Measurements from ENCODE around the gene APEX1. TPM values are rescaled to one million over a fixed set of nuclear protein-coding genes. Genes with fewer than 3 reads are reported as not detected.
A peak's percentile ranks its signal among the peaks of the same experiment; 100 is the strongest.

APEX1 gene
- total RNA-seq, result 10 to 100 TPM; 45.9 to 85.6 TPM

DNA sequence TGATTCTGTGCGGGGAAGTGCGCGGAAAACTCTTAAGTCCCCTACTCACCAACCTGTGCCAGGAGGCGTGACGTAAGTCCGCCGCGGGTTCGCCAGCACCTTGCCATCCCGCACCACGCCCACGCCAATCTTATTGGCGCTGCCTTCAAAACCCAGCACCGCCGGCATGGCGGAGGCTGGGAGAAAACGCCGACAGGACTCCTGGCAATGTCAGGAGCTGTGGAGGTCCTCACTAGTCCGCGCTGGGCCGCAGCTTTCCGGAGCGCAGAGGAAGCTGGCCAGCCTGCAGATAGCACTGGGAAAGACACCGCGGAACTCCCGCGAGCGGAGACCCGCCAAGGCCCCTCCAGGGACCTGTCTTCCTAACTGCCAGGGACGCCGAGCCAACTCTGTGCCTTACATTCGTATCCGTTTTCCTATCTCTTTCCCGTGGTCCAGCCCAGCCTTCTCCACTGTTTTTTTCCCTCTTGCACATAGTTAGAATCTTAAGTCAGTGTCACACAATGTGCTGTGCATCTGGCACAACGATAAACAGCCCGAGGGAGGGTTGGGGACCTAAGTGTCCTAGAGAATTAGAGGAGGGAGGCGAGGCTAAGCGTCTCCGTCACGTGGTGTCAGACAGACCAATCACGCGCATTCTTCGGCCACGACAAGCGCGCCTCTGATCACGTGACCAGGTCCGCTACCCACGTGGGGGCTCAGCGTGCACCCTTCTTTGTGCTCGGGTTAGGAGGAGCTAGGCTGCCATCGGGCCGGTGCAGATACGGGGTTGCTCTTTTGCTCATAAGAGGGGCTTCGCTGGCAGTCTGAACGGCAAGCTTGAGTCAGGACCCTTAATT, at the start of gene APEX1, which contains the start of gene OSGEP:
Gene APEX1 (plus strand): TSS at position 711 of the 839 bp plus-strand sequence. CDS start 420 bp downstream, outside the sequence.
Gene OSGEP (minus strand): TSS at position 297 of the 839 bp plus-strand sequence. CDS start 129 bp downstream, at position 168.
- H3K4me1 ChIP-seq (ENCODE audit: control insufficient read depth in 1 of 2, low read depth in 2 of 2), result peaks cover 23 to 27% of the 10 kb centered on the region in 2 donors
- DNase-seq (ENCODE audit: low spot score) (peak; percentile 94), ATAC-seq (ENCODE audit: insufficient number of reproducible peaks, low FRiP score, low read depth) (peak; percentile 91)
- H3K27me3 ChIP-seq (replicated peaks; ENCODE audit: insufficient read depth), result no peaks in the 10 kb centered on the region
- peak within 1 kb of the TSS; percentile 87 to 91 for H3K27ac ChIP-seq
- no peaks in the 10 kb centered on the region for H3K9me3 ChIP-seq
- TF ChIP-seq, protein P1, sequence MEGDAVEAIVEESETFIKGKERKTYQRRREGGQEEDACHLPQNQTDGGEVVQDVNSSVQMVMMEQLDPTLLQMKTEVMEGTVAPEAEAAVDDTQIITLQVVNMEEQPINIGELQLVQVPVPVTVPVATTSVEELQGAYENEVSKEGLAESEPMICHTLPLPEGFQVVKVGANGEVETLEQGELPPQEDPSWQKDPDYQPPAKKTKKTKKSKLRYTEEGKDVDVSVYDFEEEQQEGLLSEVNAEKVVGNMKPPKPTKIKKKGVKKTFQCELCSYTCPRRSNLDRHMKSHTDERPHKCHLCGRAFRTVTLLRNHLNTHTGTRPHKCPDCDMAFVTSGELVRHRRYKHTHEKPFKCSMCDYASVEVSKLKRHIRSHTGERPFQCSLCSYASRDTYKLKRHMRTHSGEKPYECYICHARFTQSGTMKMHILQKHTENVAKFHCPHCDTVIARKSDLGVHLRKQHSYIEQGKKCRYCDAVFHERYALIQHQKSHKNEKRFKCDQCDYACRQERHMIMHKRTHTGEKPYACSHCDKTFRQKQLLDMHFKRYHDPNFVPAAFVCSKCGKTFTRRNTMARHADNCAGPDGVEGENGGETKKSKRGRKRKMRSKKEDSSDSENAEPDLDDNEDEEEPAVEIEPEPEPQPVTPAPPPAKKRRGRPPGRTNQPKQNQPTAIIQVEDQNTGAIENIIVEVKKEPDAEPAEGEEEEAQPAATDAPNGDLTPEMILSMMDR (IDR thresholded peaks at IDR 0.05), result no peak
- peaks cover 41% of the 10 kb centered on the region for H3K36me3 ChIP-seq
- H3K4me3 ChIP-seq, result peak within 1 kb of the TSS; percentile 88

DNA sequence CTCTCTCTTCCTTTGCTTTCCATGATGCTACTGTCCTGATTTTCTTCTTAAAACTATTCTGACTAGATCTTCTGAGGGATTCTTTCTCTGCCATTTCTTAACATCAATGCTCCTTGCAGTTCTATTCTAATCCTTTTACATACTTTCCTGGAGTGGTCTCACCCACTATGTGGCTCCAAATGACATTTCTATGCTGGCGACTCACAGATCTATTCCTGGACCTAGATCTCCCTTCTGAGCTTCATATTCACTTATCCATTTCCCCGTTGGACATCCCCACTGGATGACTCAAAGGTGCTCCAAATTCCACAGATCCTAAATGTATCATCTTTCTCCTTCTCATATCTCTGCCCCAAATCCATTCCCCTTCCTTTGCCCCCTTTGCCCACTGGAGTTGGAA, 45.8 kb upstream of the APEX1 start:
- TF ChIP-seq, protein P1 (IDR thresholded peaks at IDR 0.05), result no peak
- Histone ChIP-seq H3K27ac (no peak overlapping the region), H3K36me3 (peaks cover 41% of the 10 kb centered on the region), H3K4me3 (no peak overlapping the region), H3K4me1 (ENCODE audit: control insufficient read depth in 1 of 2, low read depth in 2 of 2) (peaks cover 9 to 17% of the 10 kb centered on the region in 2 donors), H3K27me3 (replicated peaks; ENCODE audit: insufficient read depth) (no peaks in the 10 kb centered on the region), H3K9me3 (no peaks in the 10 kb centered on the region)
- ATAC-seq (ENCODE audit: insufficient number of reproducible peaks, low FRiP score, low read depth) (no peak), DNase-seq (ENCODE audit: low spot score) (no peak)

DNA sequence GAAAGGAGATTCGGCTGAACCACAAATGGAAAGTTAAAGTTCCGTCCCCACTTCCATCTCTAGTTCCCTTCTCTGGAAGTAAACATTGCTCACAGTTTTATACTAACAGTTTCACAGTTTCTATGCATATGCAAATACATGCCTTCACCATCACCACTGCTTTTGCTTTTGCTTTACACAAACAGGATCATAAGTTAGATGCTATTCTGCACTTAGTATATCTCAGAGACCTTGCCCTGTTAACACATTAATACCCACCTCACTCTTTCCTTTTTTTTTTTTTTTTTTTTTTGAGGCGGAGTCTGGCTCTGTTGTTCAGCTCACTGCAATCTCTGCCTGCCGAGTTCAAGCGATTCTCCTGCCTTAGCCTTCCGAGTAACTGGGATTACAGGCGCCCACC, 42.6 kb upstream of the APEX1 start:
- Histone ChIP-seq H3K4me1 (ENCODE audit: control insufficient read depth in 1 of 2, low read depth in 2 of 2) (peaks cover 11 to 17% of the 10 kb centered on the region in 2 donors), H3K27ac (peak overlapping the region; percentile 96 to 97), H3K27me3 (replicated peaks; ENCODE audit: insufficient read depth) (no peaks in the 10 kb centered on the region), H3K4me3 (peak overlapping the region; percentile 91), H3K36me3 (peaks cover 10% of the 10 kb centered on the region), H3K9me3 (no peaks in the 10 kb centered on the region)
- DNase-seq (ENCODE audit: low spot score) (no peak), ATAC-seq (ENCODE audit: insufficient number of reproducible peaks, low FRiP score, low read depth) (no peak)
- TF ChIP-seq, protein P1 (IDR thresholded peaks at IDR 0.05), result no peak

DNA sequence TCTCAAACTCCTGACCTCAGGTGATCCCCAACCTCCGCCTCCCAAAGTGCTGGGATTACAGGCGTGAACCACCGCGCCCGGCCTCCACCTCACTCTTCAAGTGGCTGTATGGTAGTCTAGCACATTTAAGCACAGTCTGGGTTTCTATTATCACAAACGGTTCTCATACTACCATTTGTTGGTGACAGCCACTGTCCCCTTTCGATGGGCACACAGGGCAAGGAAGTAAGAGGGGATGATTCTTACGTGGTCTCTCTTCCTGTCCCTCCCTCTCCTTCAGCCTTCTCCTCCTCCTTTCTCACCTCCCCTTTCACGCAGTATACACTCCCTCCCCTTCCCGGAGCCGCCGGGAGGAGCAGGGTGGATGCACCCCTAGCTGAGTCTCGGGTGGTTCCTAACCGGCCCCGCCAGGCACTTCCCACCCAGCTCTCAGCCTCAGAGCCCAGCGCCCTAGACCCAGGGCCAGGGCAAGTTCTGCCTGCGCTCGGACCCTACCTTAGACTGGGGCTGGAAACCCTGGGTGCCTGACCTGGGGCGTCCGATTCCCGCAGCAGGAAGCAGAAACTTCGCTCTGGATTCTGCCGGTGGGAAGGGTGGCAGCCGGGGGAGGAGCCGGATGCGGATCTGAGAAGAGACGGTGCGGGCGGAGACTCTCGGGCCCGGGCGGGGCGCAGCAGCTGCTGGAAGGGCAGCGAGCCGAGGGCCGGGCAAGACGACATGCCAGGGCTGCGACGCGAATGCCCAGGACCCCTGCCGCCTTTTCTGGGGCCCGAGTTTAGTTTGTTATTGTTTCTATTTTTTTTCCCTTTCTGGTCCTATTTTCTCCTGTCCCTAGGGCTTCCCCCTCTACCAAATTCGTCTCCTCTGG, 41.9 kb upstream of the APEX1 start, which contains the start of gene TEP1:
Gene TEP1 (minus strand): TSS at position 626 of the 868 bp plus-strand sequence. CDS start 5,062 bp downstream, outside the sequence.
- Histone ChIP-seq H3K36me3 (peaks cover 3% of the 10 kb centered on the region), H3K4me3 (peak within 1 kb of the TSS; percentile 91), H3K9me3 (no peaks in the 10 kb centered on the region), H3K27me3 (replicated peaks; ENCODE audit: insufficient read depth) (no peaks in the 10 kb centered on the region), H3K27ac (peak within 1 kb of the TSS; percentile 96 to 97), H3K4me1 (ENCODE audit: control insufficient read depth in 1 of 2, low read depth in 2 of 2) (peaks cover 11 to 17% of the 10 kb centered on the region in 2 donors)
- TF ChIP-seq, protein P1 (IDR thresholded peaks at IDR 0.05), result no peak
- ATAC-seq (ENCODE audit: insufficient number of reproducible peaks, low FRiP score, low read depth) (peak; percentile 87), DNase-seq (ENCODE audit: low spot score) (peak; percentile 64)

DNA sequence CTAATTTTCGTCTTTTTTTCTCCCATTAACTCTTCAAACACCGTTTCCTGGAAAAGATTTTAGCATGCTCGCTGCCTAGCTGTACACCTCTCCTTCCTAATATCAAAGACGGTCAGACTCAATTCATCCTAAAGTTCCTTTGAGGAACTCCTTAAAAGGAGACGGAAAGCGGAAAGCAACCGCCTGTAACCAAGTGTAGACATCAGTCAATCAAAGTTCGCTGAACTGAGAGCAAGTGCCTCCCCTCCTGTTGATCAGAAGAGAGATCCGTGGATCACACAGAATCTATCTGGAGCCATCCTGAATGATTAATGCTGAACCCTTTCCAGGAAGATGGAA, 41.3 kb upstream of the APEX1 start:
- no peak for ATAC-seq (ENCODE audit: insufficient number of reproducible peaks, low FRiP score, low read depth)
- Histone ChIP-seq H3K27ac (peak overlapping the region; percentile 96 to 97), H3K4me1 (ENCODE audit: control insufficient read depth in 1 of 2, low read depth in 2 of 2) (peaks cover 11 to 17% of the 10 kb centered on the region in 2 donors), H3K36me3 (no peaks in the 10 kb centered on the region), H3K4me3 (peak overlapping the region; percentile 91), H3K9me3 (no peaks in the 10 kb centered on the region), H3K27me3 (replicated peaks; ENCODE audit: insufficient read depth) (no peaks in the 10 kb centered on the region)
- DNase-seq (ENCODE audit: low spot score), result no peak
- TF ChIP-seq, protein P1 (IDR thresholded peaks at IDR 0.05), result no peak
